ENCODE results near the gene TRUB2. TPM values are rescaled to one million over a fixed set of nuclear protein-coding genes. Genes with fewer than 3 reads are reported as not detected.

The TRUB2 gene
- total RNA-seq: 10 to 100 TPM; 16.7 to 35.5 (median 24.5) TPM
- long read RNA-seq, full-length matches to known transcripts: 17 of 20 reads
- long read RNA-seq, partial matches to known transcripts: 1 of 20 reads
- long read RNA-seq, other reads (novel, unspliced or antisense): 2 of 20 reads

DNA sequence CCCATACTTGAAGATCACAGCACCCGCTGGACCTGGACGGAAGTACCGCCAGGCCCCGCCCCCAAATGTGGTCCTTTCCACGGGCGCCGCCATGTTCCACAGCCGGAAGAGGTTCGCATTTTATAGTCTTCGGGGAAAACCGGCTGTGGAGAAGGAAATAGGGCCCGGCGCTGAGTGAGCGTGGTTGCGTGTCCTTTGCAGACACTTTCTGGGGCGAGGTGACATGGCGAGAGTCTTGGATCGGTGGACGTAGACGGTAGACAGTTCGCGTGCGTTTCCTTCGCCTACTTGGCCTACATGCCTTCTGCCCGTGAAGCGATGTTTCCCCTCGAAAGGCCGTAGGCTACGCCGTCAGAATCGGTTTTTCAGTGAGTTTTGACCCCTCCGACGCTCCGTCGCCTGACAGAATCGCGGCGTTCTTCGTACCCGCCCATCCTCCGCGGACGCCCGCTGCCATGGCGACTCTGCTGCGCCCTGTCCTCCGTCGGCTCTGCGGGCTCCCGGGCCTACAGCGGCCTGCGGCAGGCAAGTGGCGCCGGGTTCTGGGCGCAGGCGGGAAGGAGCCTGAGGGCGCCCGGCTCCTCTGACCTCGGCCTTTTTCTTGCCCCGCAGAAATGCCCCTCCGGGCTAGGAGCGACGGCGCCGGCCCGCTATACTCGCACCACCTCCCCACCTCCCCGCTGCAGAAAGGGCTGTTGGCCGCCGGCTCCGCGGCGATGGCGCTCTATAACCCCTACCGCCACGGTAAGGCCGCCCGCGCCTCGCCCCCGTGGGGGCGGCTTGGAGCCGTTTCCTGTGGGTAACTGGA, at the start of gene TRUB2, which contains the start of gene COQ4:
Gene TRUB2, minus strand, starts transcription at position 44 of the 808 bp plus-strand sequence. Its CDS starts 39 bp downstream, at position 5.
Gene COQ4, plus strand, starts transcription at position 436 of the 808 bp plus-strand sequence. Its CDS starts 20 bp downstream, at position 456.
- ATAC-seq (peak; percentile 95 to 97 (median 97)), DNase-seq (peak; percentile 93 to 94 (median 94))
- H3K36me3 ChIP-seq: peaks cover 0 to 7% (median 3%) of the 10 kb centered on the region in 4 donors
- peaks cover 0 to 29% (median 11%) of the 10 kb centered on the region in 4 donors for H3K4me1 ChIP-seq
- TF ChIP-seq POLR2A (IDR thresholded peaks at IDR 0.05): peak; percentile 37
- TF ChIP-seq CTCF (IDR thresholded peaks at IDR 0.05): no peak
- H3K9me3 ChIP-seq: no peaks in the 10 kb centered on the region
- H3K27me3 ChIP-seq: no peaks in the 10 kb centered on the region
- intact Hi-C loops (cut with DNase I): no loop called here
- peak within 1 kb of the TSS; percentile 88 to 92 (median 92) for H3K27ac ChIP-seq
- WGBS (ENCODE audit: insufficient coverage, low coverage, low lambda C conversion rate, missing lambda C conversion rate): 0% methylated on average over 33 of the region's 83 CpGs
- H3K4me3 ChIP-seq: peak within 1 kb of the TSS; percentile 93 to 99 (median 97)

DNA sequence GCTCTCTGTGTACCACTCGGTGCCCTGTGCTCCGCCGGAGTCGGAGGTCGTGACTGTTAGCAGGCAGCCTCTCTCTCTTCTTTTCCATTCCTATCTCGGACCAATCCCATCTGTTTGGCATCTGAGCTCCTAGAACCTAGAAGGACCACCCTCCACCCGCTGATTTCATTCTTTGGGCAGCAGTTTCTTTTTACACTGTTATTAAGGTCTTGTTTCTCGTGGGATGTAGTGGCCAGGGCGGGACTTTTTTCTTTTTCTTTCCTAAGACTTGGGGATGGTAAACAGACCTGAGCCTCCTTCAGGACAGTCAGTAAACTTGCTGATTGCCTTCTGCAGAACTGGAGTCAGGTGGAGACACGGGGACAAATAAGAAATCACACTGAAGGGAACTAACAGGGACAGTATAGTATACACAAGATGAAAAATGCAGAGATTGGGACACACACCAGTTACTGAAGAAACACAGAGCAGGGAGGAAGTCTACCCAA, 49.4 kb upstream of the TRUB2 start:
- DNase-seq (no peak), ATAC-seq (no peak)
- Histone ChIP-seq H3K4me1 (peaks cover 0 to 13% (median 3%) of the 10 kb centered on the region in 4 donors), H3K27me3 (no peaks in the 10 kb centered on the region), H3K27ac (peak overlapping the region; percentile 23 to 80 (median 48)), H3K36me3 (no peaks in the 10 kb centered on the region), H3K9me3 (no peaks in the 10 kb centered on the region), H3K4me3 (peak overlapping the region; percentile 91 to 100 (median 99))
- TF ChIP-seq CTCF (IDR thresholded peaks at IDR 0.05) (no peak), POLR2A (IDR thresholded peaks at IDR 0.05) (no peak)
- intact Hi-C loops (cut with DNase I): no loop called here
- WGBS (ENCODE audit: insufficient coverage, low coverage, low lambda C conversion rate, missing lambda C conversion rate): 0% methylated on average over 8 of the region's 10 CpGs

- H3K36me3 ChIP-seq: no peaks in the 10 kb centered on the region
- peak; percentile 98 to 99 (median 98) for ATAC-seq
- intact Hi-C loops (cut with DNase I): no loop called here
- H3K4me3 ChIP-seq: peak within 1 kb of the TSS; percentile 91 to 100 (median 99)
- TF ChIP-seq CTCF (IDR thresholded peaks at IDR 0.05) (no peak), POLR2A (IDR thresholded peaks at IDR 0.05) (peak; percentile 86)
- under 1% methylated on average over 31 of the region's 55 CpGs for WGBS (ENCODE audit: insufficient coverage, low coverage, low lambda C conversion rate, missing lambda C conversion rate)
- H3K4me1 ChIP-seq: peaks cover 0 to 13% (median 3%) of the 10 kb centered on the region in 4 donors
- peak within 1 kb of the TSS; percentile 43 to 89 (median 80) for H3K27ac ChIP-seq
- H3K27me3 ChIP-seq: no peaks in the 10 kb centered on the region
- no peaks in the 10 kb centered on the region for H3K9me3 ChIP-seq
- DNase-seq: peak; percentile 95 to 97 (median 97)
Observed at GRCh38 chr9:128370752-128371629, 48.7 kb upstream of the TRUB2 start, which contains the start of gene URM1. TSS of gene URM1 (plus strand) at chr9:128371374. CDS start at chr9:128371381, 7 bp downstream.

GRCh38 chr9:128370367-128370751, 48.1 kb upstream of the TRUB2 start:
- peak overlapping the region; percentile 91 to 100 (median 99) for H3K4me3 ChIP-seq
- H3K36me3 ChIP-seq: no peaks in the 10 kb centered on the region
- intact Hi-C loops (cut with DNase I): no loop called here
- no peaks in the 10 kb centered on the region for H3K9me3 ChIP-seq
- no peak for ATAC-seq
- H3K27me3 ChIP-seq: no peaks in the 10 kb centered on the region
- DNase-seq: no peak
- peak overlapping the region; percentile 43 to 89 (median 80) for H3K27ac ChIP-seq
- H3K4me1 ChIP-seq: peaks cover 0 to 13% (median 3%) of the 10 kb centered on the region in 4 donors
- TF ChIP-seq CTCF (IDR thresholded peaks at IDR 0.05): no peak
- TF ChIP-seq POLR2A (IDR thresholded peaks at IDR 0.05): no peak
